Activated B cell treated with CpG ODN at 0.5 μM for 24 hours (primary cell): ENCODE data around the gene GRAMD2B. TPM values are rescaled to one million over a fixed set of nuclear protein-coding genes. Genes with fewer than 3 reads are reported as not detected.

Experiments
- ATAC-seq: fragments of 200-7000 bp; cut with Tn5 transposase; one replicate; pipeline ENCODE4 v1.10.0; 2021; ENCODE audit warnings: low read depth, mild to moderate bottlenecking, moderate library complexity
- CTCF ChIA-PET: fragments of 350-600 bp; sonication (Branson Sonifier 250); formaldehyde crosslinking; loops from one replicate; lab custom pipeline; 2021; ENCODE audit warnings: antibody characterized with exemption; lab: Charles Lee
- POLR2A ChIA-PET: fragments of 350-600 bp; sonication (Branson Sonifier 250); formaldehyde crosslinking; loops from one replicate; lab custom pipeline; 2021; ENCODE audit warnings: antibody characterized with exemption; lab: Charles Lee
- DNase-seq: peaks from one replicate; pipeline ENCODE4 v3.0.0; 2022
- H3K27ac Mint-ChIP-seq: one replicate; pipeline ENCODE4 v1.8.0; 2020; ENCODE audit warnings: mixed read lengths
- H3K27me3 Mint-ChIP-seq: one replicate; pipeline ENCODE4 v1.8.0; 2021; ENCODE audit warnings: mixed read lengths
- H3K36me3 Mint-ChIP-seq: one replicate; pipeline ENCODE4 v1.8.0; 2021; ENCODE audit warnings: low read depth, mixed read lengths
- H3K4me1 Mint-ChIP-seq: one replicate; pipeline ENCODE4 v1.8.0; 2021; ENCODE audit warnings: mixed read lengths
- H3K4me3 Mint-ChIP-seq: one replicate; pipeline ENCODE4 v1.8.0; 2020; ENCODE audit warnings: mild to moderate bottlenecking, mixed read lengths
- H3K9me3 Mint-ChIP-seq: one replicate; pipeline ENCODE4 v1.8.0; 2020; ENCODE audit warnings: mixed read lengths
- CTCF ChIP-seq: fragments of 200-600 bp; IDR thresholded peaks from one replicate; pipeline ENCODE4 v1.8.0; 2022; ENCODE audit warnings: antibody characterized with exemption, mild to moderate bottlenecking
- intact Hi-C: fragments of 100-400 bp; cut with micrococcal nuclease; formaldehyde crosslinking; loops from one replicate; pipeline ENCODE4 v1.15.1; 2024
- total RNA-seq: library from RNA; stranded (reverse); gene quantifications from 2 replicates; pipeline ENCODE4 v1.2.3, GENCODE V29; 2022

Gene GRAMD2B
- total RNA-seq, 1 donor from 2014 or later = 4.9 TPM

GRCh38 chr5:126520593-126520953 lies 97.4 kb downstream of the GRAMD2B start:
- no peaks in the 10 kb centered on the region for H3K36me3 Mint-ChIP-seq
- no peaks in the 10 kb centered on the region for H3K9me3 Mint-ChIP-seq
- H3K27ac Mint-ChIP-seq = no peak overlapping the region
- ChIA-PET CTCF (no interaction called here), POLR2A (no interaction called here)
- no peak for ATAC-seq
- peaks cover 3% of the 10 kb centered on the region for H3K27me3 Mint-ChIP-seq
- intact Hi-C loops = no loop called here
- H3K4me1 Mint-ChIP-seq = no peaks in the 10 kb centered on the region
- DNase-seq = no peak
- H3K4me3 Mint-ChIP-seq = no peak overlapping the region
- TF ChIP-seq CTCF = no peak

GRCh38 chr5:126521130-126521529 lies 97.9 kb downstream of the GRAMD2B start:
- ChIA-PET POLR2A (interaction anchor here (0.5 kb wide), 1 partner anchor 17 kb away, joined by 8 read pairs; no protein-coding TSS in a partner anchor), CTCF (no interaction called here)
- ATAC-seq = no peak
- H3K27ac Mint-ChIP-seq = no peak overlapping the region
- intact Hi-C loops = no loop called here
- H3K4me1 Mint-ChIP-seq = no peaks in the 10 kb centered on the region
- H3K36me3 Mint-ChIP-seq = no peaks in the 10 kb centered on the region
- no peak for DNase-seq
- no peak for TF ChIP-seq CTCF
- peaks cover 6% of the 10 kb centered on the region for H3K27me3 Mint-ChIP-seq
- H3K4me3 Mint-ChIP-seq = no peak overlapping the region
- no peaks in the 10 kb centered on the region for H3K9me3 Mint-ChIP-seq

GRCh38 chr5:126523818-126524510 lies 100.8 kb downstream of the GRAMD2B start:
- H3K27me3 Mint-ChIP-seq = peaks cover 12% of the 10 kb centered on the region
- no peak overlapping the region for H3K4me3 Mint-ChIP-seq
- H3K27ac Mint-ChIP-seq = no peak overlapping the region
- H3K9me3 Mint-ChIP-seq = no peaks in the 10 kb centered on the region
- POLR2A ChIA-PET = no interaction called here
- DNase-seq (no peak), ATAC-seq (no peak)
- CTCF ChIA-PET = no interaction called here
- H3K4me1 Mint-ChIP-seq = no peaks in the 10 kb centered on the region
- no peaks in the 10 kb centered on the region for H3K36me3 Mint-ChIP-seq
- intact Hi-C loops = no loop called here
- no peak for TF ChIP-seq CTCF

GRCh38 chr5:126525630-126526245 lies 102.5 kb downstream of the GRAMD2B start:
- H3K27me3 Mint-ChIP-seq = peaks cover 10% of the 10 kb centered on the region
- CTCF ChIA-PET = no interaction called here
- no peaks in the 10 kb centered on the region for H3K9me3 Mint-ChIP-seq
- no peak overlapping the region for H3K4me3 Mint-ChIP-seq
- H3K4me1 Mint-ChIP-seq = no peaks in the 10 kb centered on the region
- H3K36me3 Mint-ChIP-seq = no peaks in the 10 kb centered on the region
- ATAC-seq = no peak
- POLR2A ChIA-PET = no interaction called here
- DNase-seq = no peak
- intact Hi-C loops = no loop called here
- no peak overlapping the region for H3K27ac Mint-ChIP-seq
- no peak for TF ChIP-seq CTCF

- ChIA-PET CTCF (no interaction called here), POLR2A (no interaction called here)
- Mint-ChIP-seq H3K27me3 (peaks cover 10% of the 10 kb centered on the region), H3K36me3 (no peaks in the 10 kb centered on the region), H3K4me3 (no peak overlapping the region), H3K4me1 (no peaks in the 10 kb centered on the region), H3K9me3 (no peaks in the 10 kb centered on the region), H3K27ac (no peak overlapping the region)
- intact Hi-C loops = no loop called here
- DNase-seq (no peak), ATAC-seq (no peak)
- no peak for TF ChIP-seq CTCF
Measured at GRCh38 chr5:126526493-126526892, 103.3 kb downstream of the GRAMD2B start.
